ENCODE measurements around the gene GLOD4.

GLOD4 gene

DNA sequence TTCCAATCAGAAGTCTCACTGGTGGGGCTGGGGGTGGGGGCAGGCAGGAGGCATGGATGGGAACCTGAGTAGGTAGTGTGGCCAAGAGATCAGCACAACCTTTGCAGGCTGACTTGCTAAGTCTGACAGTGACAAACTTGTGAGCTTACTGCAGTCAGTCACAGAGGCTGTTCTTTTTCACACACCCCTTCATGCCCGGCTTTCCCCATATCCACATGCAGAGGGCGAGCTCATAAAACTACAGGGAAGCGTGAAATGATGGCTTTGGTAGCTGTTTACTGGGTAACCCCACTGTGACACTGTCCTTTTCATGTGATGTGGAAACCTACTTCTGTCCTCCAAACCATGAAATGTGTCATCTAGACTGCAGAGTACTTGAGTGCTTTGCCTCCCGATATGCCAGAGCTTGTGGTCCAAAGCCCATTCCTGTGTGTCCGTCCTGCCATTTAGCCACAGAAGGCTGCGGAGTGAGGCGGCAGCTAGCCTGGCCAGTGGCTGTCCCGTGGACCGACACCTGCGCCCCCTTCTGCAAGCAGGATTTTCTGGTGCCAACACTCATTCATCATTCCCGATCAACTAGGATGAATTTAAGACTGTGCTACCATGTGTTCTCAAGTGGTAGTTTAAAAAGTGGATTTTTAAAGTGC lies 39.8 kb downstream of the GLOD4 start:
- no peak for DNase-seq (ENCODE audit: low read depth)

DNA sequence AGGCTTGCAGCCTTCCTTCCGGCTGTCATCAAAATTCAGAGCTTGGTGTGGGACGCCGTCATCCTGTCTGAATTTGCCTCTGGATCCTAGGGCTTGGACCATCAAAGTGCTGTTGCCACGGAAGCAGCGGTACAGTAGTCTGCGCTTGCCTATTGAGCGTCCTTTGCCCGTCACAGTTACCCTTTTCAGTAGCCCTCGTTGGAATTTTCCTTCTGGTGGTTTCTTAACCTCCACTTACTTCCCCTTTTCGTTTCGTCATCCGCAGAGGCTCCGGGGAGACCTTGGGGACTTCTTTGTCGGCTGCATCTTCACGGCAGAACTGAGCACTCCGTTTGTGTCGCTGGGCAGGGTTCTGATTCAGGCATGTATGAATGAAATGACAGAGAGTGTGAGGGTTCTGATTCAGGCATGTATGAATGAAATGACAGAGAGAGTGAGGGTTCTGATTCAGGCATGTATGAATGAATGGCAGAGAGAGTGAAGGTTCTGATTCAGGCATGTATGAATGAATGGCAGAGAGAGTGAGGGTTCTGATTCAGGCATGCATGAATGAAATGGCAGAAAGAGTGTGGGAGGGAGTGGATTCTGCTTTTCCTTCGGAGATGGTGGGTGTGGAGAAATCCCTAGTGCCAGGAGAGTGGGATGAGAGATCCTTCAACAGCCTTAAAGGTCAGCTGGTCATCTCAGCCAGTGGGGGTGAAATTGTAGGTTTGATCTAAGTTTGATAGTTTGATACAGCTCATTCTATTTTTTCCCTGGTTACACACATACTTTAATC lies 41.7 kb downstream of the GLOD4 start:
- no peak for DNase-seq (ENCODE audit: low read depth)

DNA sequence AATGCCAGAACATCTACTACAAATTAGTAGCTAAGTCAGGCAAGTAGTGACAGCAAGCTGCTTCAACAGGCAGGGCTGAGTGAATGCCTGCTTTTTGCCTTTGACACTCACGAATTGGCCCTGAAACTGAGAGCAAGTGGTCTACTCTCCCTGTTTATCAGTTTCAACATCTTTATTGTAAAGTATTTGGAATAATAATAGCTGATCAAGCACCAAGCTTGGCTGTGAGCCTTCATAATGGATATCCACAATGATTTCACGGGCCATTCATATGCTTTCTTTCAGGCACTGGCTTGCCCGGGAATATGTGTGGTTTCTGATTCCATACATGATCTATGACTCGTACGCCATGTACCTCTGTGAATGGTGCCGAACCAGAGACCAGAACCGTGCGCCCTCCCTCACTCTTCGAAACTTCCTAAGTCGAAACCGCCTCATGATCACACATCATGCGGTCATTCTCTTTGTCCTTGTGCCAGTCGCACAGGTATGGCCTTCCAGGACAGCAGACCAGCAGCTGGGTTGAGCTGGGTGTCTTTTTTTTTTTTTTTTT lies 44.4 kb downstream of the GLOD4 start:
- DNase-seq (ENCODE audit: low read depth) = no peak

DNA sequence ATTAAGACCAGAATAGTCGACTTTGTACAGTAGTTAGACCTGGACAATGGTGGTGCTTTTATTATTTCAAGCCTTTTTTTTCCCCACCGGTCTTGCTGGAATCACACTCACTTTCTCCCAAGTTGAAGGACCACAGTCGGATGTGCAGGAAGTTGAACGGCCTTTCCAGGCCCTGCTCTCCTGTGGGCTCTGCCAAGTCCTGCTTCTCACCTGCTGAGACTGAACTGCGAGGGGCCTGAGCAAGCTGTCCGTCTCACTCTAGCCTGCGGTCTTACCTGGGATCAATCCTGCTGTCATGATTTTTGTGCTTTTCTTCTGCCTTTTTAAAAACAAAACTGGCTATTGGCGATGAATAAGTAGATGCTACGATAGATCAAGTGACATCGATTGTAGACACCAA lies 48.3 kb downstream of the GLOD4 start:
- DNase-seq (ENCODE audit: low read depth) = no peak

DNA sequence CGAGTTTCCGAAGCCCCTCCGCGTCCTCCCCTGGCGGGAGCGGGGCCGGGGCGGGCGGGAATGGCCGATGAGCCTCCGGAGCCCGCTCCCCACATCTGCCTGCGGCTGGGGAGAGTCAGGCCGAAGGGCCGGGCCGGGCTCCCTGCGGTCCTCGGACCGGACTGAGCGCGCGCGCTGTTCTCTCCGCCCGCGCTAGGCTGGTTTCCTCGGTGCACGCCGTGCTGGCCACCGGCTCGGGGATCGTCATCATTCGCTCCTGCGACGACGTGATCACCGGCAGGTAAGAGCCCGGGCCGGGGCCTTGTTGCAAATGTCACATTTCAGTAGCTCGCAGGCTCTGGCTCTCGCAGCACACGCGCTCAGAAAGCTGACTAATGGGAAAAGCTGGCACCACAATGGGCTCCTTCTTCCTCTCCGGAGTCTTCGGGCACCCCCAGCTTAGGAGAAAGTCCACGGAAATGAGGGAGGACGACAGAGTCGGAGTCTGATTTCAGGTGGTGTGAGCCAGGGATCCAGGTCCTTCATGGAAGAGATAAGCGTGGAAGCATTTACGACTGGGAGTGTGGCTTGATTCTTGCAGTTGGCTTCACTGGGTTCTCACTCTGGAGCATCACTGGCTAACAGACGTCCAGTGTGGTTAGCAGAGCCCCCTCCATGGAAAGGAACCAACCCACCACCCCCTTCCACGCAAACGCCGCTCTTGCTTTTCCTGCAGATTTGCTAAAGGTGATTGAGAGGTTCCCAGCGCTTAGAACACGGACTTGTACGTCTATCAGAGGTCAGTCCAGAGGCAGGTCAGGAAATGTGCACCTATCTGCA lies 49.0 kb downstream of the GLOD4 start:
- DNase-seq (ENCODE audit: low read depth) = no peak

DNA sequence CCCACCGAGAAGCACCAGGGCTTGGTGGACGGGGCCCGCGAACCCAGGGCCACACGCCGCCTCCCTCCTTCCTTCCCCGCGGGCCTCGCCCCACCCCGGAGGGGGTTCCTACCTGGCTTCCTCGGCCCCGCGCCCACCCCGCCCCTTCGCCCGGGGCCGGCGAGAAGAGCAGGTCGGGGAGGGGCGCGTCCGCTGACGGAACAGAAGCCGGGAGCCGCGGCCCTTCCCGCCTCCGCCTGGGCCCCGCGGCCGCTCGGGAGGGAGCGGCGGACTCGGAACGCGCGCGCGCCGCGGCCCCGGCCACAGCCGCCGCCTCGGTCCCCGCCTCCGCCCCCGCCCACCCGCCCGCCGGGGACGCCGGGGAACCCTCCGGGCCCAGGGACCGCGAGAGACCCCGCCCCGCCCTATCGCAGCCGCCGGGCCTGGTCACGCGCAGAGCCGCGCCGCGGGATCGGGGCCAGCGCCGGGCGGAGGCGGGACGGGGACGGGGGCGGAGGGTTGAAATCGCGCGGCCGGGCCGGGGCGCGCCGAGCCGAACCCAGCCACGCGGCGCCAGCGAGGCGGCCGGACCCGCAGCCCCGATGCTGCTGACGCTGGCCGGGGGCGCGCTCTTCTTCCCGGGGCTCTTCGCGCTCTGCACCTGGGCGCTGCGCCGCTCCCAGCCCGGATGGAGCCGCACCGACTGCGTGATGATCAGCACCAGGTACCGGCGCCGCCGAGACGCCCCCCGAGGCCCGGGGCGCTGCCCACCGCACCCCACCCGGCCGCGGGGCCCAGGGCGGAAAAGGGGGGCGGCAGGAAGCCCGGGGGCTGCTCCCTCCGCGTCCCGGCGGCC lies 49.8 kb downstream of the GLOD4 start, which contains the start of gene TLCD3A:
TSS of gene TLCD3A (plus strand) at position 530 of the 835 bp plus-strand sequence. CDS start at position 582, 52 bp downstream.
- peak; percentile 40 for DNase-seq (ENCODE audit: low read depth)

DNA sequence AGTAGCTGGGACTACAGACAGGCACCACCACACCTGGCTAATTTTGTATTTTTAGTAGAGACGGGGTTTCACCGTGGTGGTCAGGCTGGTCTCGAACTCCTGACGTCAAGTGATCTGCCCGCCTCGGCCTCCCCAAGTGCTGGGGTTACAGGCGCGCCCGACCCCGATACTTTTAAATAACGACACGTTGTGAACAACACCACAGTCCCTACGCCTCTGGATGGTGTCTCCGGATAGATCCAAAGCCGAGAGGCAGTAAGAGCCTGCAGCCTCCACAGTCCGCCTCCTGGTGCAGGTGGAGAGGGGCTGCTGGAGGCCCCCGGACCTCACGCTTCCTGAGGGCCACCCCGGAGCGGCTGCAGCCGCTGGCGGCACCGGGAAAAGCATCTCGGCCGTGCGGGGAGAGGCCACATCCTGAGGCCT lies 50.4 kb downstream of the GLOD4 start:
- no peak for DNase-seq (ENCODE audit: low read depth)

DNA sequence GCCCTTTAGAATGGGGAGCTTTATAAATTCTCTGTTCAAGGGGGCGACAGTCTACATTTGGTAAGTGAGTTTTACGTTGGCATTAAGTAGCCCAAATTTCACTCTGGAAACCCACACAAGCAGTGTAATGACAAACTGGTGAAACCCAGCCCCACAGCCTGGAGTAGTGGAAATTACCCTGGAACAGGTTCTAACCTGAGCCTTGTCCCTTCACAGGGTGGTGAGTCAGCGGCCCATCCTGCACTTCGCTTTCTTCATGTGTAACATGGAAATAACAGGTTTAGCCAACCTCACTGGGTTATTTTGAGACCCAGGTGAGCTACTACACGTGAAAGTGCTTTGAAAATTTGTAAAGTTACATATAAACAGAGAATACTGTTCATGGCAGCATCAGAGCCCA lies 53.2 kb downstream of the GLOD4 start:
- no peak for DNase-seq (ENCODE audit: low read depth)

DNA sequence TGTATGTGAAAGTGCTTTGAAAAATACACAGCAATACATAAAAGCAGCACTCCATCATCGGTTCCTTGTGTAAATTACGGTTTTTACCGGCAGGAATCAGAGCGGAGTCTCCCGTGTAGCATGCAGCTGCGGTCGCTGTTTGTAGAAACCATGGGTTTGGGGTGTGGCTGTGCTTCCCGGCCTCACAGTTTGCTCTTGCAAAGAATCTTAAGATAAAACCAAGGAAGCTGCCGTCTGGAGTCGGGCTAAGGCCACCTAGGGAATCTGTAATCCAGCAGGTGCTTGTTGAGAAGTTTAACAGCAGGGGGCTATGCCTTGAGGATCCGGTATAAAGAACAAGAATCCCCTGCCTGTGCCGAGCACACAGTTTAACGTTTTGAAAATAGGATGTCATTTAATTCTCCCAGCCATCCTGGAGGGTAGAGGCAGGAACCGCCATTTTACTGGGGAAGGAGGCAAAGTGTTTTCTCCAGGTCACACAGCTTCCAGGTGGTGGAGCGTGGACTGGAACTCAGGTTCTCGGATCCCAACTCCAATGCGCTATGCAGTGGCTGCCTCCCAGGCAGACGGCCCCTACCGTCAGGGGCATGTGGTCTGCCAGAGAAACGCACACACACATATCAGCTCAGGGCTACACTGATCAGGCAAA lies 55.7 kb downstream of the GLOD4 start:
- DNase-seq (ENCODE audit: low read depth) = no peak

DNA sequence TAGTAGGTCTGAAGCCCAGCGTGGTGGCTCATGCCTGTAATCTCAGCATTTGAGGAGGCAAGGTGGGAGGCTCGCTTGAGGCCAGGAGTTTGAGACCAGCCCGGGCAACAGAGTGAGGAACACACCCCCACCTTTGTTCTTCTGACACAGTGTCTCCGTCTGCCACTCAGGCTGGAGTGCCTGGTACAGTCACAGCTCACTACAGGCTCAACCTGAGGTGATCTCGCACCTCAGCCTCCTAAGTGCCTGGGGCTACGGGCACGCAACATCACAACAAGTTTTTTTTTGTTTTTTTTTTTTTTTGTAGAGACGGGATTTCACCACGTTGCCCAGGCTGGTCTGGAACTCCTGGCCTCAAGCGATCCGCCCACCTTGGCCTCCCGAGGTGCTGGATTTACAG lies 56.3 kb downstream of the GLOD4 start:
- no peak for DNase-seq (ENCODE audit: low read depth)

DNA sequence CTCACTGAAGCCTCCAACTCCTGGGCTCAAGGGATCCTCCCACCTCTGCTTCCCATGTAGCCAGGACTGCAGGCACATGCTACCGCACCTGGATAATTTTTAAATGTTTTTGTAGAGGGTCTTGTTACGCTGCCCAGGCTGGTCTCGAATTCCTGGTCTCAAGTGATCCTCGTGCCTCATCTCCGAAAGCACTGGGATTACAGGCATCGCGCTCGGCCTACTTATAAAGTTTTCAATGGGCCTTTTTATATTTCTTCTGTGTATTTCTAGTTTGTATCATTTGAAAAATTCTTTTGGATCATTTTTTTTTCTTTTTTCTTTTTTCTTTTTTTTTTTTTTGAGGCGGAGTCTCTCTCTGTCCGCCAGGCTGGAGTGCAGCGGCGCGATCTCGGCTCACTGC lies 57.0 kb downstream of the GLOD4 start:
- DNase-seq (ENCODE audit: low read depth) = no peak

DNA sequence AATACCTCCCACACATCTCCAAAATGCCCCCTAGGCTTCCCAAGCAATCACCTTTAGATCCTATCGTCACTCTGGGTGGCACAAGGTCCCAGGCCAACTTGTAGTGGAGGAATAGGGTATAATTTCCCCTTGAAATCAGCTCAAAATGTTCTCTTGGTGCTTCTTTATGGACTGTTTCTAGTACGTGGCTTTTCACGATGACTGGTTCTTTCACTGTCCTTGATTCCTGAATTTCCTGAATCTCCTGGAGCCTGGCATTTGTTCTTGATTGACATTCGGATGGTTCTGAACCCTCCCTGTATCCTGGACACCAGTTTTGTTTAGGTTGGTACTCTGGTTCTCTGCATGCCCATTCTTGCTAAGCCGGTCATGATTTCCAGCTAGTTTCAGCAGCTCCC lies 60.5 kb downstream of the GLOD4 start:
- DNase-seq (ENCODE audit: low read depth) = no peak

DNA sequence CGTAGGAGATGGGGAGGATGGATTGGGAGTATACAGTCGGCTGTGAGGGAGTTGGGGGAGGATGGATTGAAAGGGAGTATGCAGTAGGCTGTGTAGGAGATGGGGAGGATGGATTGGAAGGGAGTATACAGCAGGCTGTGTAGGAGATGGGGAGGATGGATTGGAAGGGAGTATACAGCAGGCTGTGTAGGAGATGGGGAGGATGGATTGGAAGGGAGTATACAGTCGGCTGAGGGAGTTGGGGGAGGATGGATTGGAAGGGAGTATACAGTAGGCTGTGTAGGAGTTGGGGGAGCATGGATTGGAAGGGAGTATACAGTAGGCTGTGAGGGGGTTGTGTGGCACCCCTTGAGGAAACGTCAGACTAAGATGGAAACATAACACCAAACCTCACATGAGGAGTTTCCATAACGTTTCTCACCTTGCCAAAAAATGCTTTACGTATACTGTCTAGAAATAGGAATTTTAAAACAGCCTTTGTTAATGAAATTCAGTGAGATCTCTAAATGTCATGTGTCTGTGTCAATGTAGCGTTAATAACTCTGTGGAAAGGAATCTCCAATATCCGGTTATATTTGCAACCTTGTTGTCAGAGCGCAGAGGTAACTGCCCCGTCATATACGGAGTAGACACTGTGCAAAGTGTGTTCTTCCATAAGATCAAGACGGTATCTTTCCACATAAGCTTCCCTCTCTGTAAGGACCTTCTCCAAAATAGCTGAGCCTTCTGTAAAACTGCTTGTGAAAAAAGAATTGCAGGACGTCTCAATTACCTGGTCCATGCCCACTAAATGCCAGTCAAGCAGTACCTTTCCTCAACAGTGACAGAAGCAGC lies 61.2 kb downstream of the GLOD4 start:
- DNase-seq (ENCODE audit: low read depth) = no peak

DNA sequence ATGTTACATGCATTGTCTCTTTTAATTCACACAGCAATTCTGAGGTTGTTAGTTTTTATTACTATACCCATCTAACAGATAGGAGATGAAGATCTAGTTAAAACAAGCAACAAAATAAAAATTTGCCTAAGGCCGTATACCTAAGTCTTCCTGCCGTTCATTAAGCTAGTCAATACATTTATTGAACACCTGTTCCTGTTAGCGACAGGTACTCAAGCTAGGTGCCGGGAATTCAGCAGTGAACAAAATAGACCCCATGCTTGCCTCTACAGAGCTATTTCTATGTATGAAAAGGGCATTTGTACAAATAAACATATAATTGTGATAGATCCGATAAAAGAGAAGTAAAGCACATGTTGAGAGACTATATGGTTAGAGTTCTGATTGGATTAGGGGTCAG lies 64.0 kb downstream of the GLOD4 start:
- DNase-seq (ENCODE audit: low read depth) = no peak
